Upper lobe of left lung (tissue), 4 donors: ENCODE data around the gene EYA4.

Experiments used
- EP300 ChIP-seq, 4 donors: sonication (generic); formaldehyde crosslinking; IDR thresholded peaks; one replicate each; pipeline ENCODE4 v1.5.1; 2017; ENCODE audit warnings: antibody characterized with exemption in 4 of 4, control low read depth in 2 of 4
- POLR2A ChIP-seq, 4 donors: fragments of 450-650 bp; IDR thresholded peaks; one replicate each; pipeline ENCODE4 v1.5.1; 2016 to 2017; ENCODE audit warnings: antibody characterized with exemption in 4 of 4, mild to moderate bottlenecking in 2 of 4
- TF ChIP-seq, protein P1 (sequence below), 6 experiments: fragments of 450-650 bp in 4 of 6; fragments of 200-600 bp in 2 of 6; sonication (generic) in 2 of 6; IDR thresholded peaks; one replicate each; pipeline ENCODE4 v1.5.1; 2016 to 2019; ENCODE audit warnings: antibody characterized with exemption in 6 of 6

- TF ChIP-seq, protein P1, sequence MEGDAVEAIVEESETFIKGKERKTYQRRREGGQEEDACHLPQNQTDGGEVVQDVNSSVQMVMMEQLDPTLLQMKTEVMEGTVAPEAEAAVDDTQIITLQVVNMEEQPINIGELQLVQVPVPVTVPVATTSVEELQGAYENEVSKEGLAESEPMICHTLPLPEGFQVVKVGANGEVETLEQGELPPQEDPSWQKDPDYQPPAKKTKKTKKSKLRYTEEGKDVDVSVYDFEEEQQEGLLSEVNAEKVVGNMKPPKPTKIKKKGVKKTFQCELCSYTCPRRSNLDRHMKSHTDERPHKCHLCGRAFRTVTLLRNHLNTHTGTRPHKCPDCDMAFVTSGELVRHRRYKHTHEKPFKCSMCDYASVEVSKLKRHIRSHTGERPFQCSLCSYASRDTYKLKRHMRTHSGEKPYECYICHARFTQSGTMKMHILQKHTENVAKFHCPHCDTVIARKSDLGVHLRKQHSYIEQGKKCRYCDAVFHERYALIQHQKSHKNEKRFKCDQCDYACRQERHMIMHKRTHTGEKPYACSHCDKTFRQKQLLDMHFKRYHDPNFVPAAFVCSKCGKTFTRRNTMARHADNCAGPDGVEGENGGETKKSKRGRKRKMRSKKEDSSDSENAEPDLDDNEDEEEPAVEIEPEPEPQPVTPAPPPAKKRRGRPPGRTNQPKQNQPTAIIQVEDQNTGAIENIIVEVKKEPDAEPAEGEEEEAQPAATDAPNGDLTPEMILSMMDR (IDR thresholded peaks at IDR 0.05) = no peak
- no peak for TF ChIP-seq EP300 (IDR thresholded peaks at IDR 0.05)
- no peak for TF ChIP-seq POLR2A (IDR thresholded peaks at IDR 0.05)
Observed at GRCh38 chr6:133359760-133360159, 118.6 kb downstream of the EYA4 start.
